Vagina (tissue), 2 donors: ENCODE results near the gene NFATC3. TPM values are rescaled to one million over a fixed set of nuclear protein-coding genes. Genes with fewer than 3 reads are reported as not detected.
A peak's percentile ranks its signal among the peaks of the same experiment; 100 is the strongest.

Source experiments
- DNase-seq, 2 donors: peaks; one replicate each; pipeline ENCODE4 v3.0.0-alpha.2; 2017; ENCODE audit errors: extremely low spot score in 2 of 2
- H3K27ac ChIP-seq: fragments of 200-600 bp; sonication (generic); one replicate; pipeline ENCODE4 v1.5.1; 2019
- H3K27me3 ChIP-seq: fragments of 200-600 bp; sonication (generic); one replicate; pipeline ENCODE4 v1.5.1; 2019
- H3K36me3 ChIP-seq, 2 donors: fragments of 200-600 bp; sonication (generic); one replicate each; pipeline ENCODE4 v1.5.1; 2017 to 2019
- H3K4me1 ChIP-seq: fragments of 200-600 bp; sonication (generic); one replicate; pipeline ENCODE4 v1.5.1; 2019
- H3K4me3 ChIP-seq, 2 donors: fragments of 200-600 bp; sonication (generic); 1 replicate in 1 of 2; 2 replicates in 1 of 2; pipeline ENCODE4 v1.5.1; 2016 to 2019
- H3K9me3 ChIP-seq: fragments of 200-600 bp; sonication (generic); one replicate; pipeline ENCODE4 v1.5.1; 2019
- CTCF ChIP-seq, 3 experiments: fragments of 450-650 bp in 2 of 3; fragments of 200-600 bp in 1 of 3; sonication (generic) in 1 of 3; IDR thresholded peaks; one replicate each; pipeline ENCODE4 v1.5.1; 2017 to 2019; ENCODE audit warnings: antibody characterized with exemption in 3 of 3, mild to moderate bottlenecking in 2 of 3, moderate library complexity in 2 of 3
- POLR2A ChIP-seq, 2 donors: fragments of 450-650 bp; IDR thresholded peaks; one replicate each; pipeline ENCODE4 v1.6.1; 2017; ENCODE audit warnings: antibody characterized with exemption in 2 of 2, mild to moderate bottlenecking in 2 of 2, moderate library complexity in 2 of 2
- POLR2AphosphoS5 ChIP-seq, 2 donors: sonication (generic); formaldehyde crosslinking; IDR thresholded peaks; one replicate each; pipeline ENCODE4 v1.9.0; 2017; ENCODE audit warnings: antibody characterized with exemption in 2 of 2, mild to moderate bottlenecking in 2 of 2, low read depth in 1 of 2; ENCODE audit not compliant: insufficient read depth in 1 of 2
- intact Hi-C: fragments of 100-400 bp; cut with DNase I; formaldehyde crosslinking; loops from one replicate; pipeline ENCODE4 v1.15.1; 2023
- total RNA-seq: library from RNA; depleted of rRNA; stranded (reverse); fragments of >200 nt; gene quantifications from one replicate; pipeline ENCODE4 v1.2.3, GENCODE V29; 2016

The NFATC3 gene
- total RNA-seq, 1 donor from 2014 or later, result 51.8 TPM

GRCh38 chr16:68235887-68236136 is 150.6 kb downstream of the NFATC3 start, which contains the start of gene ESRP2:
Gene ESRP2 (minus strand): TSS chr16:68236127. CDS start chr16:68236045, 82 bp downstream.
- peak within 1 kb of the TSS; percentile 64 to 72 for H3K4me3 ChIP-seq
- no peaks in the 10 kb centered on the region for H3K9me3 ChIP-seq
- peaks cover 0 to 11% of the 10 kb centered on the region in 2 donors for H3K36me3 ChIP-seq
- no peak for DNase-seq
- H3K27me3 ChIP-seq, result no peaks in the 10 kb centered on the region
- no peak for TF ChIP-seq POLR2A (IDR thresholded peaks at IDR 0.05)
- TF ChIP-seq CTCF (IDR thresholded peaks at IDR 0.05), result no peak
- intact Hi-C loops, result loop anchor here (5.0 kb wide), 1 partner anchor 154 kb away; no protein-coding TSS in a partner anchor
- H3K4me1 ChIP-seq, result peaks cover 40% of the 10 kb centered on the region
- peak within 1 kb of the TSS; percentile 68 for H3K27ac ChIP-seq

DNA sequence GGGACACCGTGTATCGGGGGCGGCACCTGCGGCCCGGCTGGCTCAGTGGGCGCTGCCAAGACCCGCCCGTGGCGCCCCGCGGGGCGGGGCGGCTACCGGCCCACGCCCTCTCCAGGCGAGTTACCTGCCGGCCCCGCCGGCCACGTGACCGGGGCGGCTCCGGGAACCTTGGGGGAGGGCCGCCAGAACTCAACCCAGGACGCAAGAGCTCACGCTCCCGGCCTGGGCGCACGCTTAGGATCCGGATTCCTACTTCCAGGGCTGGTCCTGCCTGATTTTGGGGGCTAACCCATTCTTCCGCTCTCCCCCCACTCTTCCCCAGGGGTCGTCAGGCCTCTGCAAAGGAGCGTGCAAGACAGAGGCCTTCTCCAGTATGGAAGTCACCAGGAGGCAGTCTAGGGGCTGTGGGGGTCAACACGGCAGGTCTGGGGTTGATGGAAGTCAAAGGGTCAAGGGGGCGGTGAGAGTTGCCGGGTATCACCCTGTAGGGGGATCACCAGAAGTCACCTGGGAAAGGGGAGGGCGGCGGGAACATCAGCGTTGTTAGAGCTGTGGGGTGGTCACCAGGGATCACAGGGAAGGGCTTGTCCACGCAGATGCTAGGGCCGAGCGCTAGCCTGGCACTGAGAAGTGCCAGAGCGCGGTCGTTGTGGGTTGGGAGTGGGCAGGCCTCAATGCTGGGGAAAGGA is 151.1 kb downstream of the NFATC3 start:
- no peak for DNase-seq
- Histone ChIP-seq H3K27me3 (no peaks in the 10 kb centered on the region), H3K9me3 (no peaks in the 10 kb centered on the region), H3K36me3 (peaks cover 0 to 10% of the 10 kb centered on the region in 2 donors), H3K4me1 (peaks cover 40% of the 10 kb centered on the region), H3K27ac (peak overlapping the region; percentile 61), H3K4me3 (peak overlapping the region; percentile 64 to 72)
- intact Hi-C loops, result loop anchor here (5.0 kb wide), 1 partner anchor 154 kb away; no protein-coding TSS in a partner anchor
- TF ChIP-seq POLR2A (IDR thresholded peaks at IDR 0.05) (no peak), POLR2AphosphoS5 (IDR thresholded peaks at IDR 0.05; ENCODE audit: insufficient read depth in 1 of 2, low read depth in 1 of 2) (peak in 1 of 2 donors; percentile 54)

GRCh38 chr16:68236826-68237242 is 151.7 kb downstream of the NFATC3 start:
- Histone ChIP-seq H3K27ac (peak overlapping the region; percentile 61), H3K4me3 (peak overlapping the region; percentile 64 to 72), H3K4me1 (peaks cover 40% of the 10 kb centered on the region), H3K36me3 (peaks cover 0 to 4% of the 10 kb centered on the region in 2 donors), H3K27me3 (no peaks in the 10 kb centered on the region), H3K9me3 (no peaks in the 10 kb centered on the region)
- intact Hi-C loops, result loop anchor here (5.0 kb wide), 1 partner anchor 155 kb away; no protein-coding TSS in a partner anchor
- TF ChIP-seq POLR2A (IDR thresholded peaks at IDR 0.05), result no peak
- no peak for DNase-seq

GRCh38 chr16:68237243-68238028 is 152.3 kb downstream of the NFATC3 start:
- no peaks in the 10 kb centered on the region for H3K36me3 ChIP-seq
- peaks cover 40% of the 10 kb centered on the region for H3K4me1 ChIP-seq
- H3K4me3 ChIP-seq, result peak overlapping the region; percentile 64 to 72
- DNase-seq, result peak in 1 of 2 donors; percentile 99
- no peaks in the 10 kb centered on the region for H3K27me3 ChIP-seq
- H3K9me3 ChIP-seq, result no peaks in the 10 kb centered on the region
- TF ChIP-seq CTCF (IDR thresholded peaks at IDR 0.05), result peak in 2 of 3 experiments; percentile 13 to 14
- TF ChIP-seq POLR2AphosphoS5 (IDR thresholded peaks at IDR 0.05; ENCODE audit: insufficient read depth in 1 of 2, low read depth in 1 of 2), result peak; percentile 95 to 97
- peak in 1 of 2 donors; percentile 83 for TF ChIP-seq POLR2A (IDR thresholded peaks at IDR 0.05)
- intact Hi-C loops, result loop anchor here (5.0 kb wide), 1 partner anchor 155 kb away; no protein-coding TSS in a partner anchor
- peak overlapping the region; percentile 61 for H3K27ac ChIP-seq

DNA sequence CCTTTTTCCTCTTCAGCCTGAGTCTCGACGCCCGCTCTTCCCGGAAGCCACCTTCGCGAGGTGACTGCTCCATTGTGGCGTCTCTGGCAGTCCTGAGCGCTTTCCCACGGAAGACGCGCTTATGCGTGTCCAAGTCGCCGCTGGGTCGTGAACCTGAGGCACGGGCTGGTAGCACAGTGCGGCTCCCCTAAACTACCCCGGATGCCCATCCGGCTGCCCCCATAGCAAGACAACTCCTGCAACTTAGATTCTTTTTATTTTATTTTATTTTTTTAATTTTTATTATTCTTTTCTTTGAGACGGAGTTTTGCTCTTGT is 152.8 kb downstream of the NFATC3 start:
- intact Hi-C loops, result loop anchor here (5.0 kb wide), 1 partner anchor 156 kb away; no protein-coding TSS in a partner anchor
- no peaks in the 10 kb centered on the region for H3K27me3 ChIP-seq
- H3K27ac ChIP-seq, result peak overlapping the region; percentile 60
- H3K9me3 ChIP-seq, result no peaks in the 10 kb centered on the region
- H3K4me1 ChIP-seq, result peaks cover 40% of the 10 kb centered on the region
- DNase-seq, result no peak
- H3K36me3 ChIP-seq, result no peaks in the 10 kb centered on the region
- no peak for TF ChIP-seq POLR2A (IDR thresholded peaks at IDR 0.05)
- peak in 1 of 2 donors; percentile 40 for TF ChIP-seq POLR2AphosphoS5 (IDR thresholded peaks at IDR 0.05; ENCODE audit: insufficient read depth in 1 of 2, low read depth in 1 of 2)
- no peak for TF ChIP-seq CTCF (IDR thresholded peaks at IDR 0.05)
- peak overlapping the region; percentile 64 to 72 for H3K4me3 ChIP-seq
